ENCODE measurements around the gene TFDP1.

GRCh38 chr13:113638173-113638746 is 53.7 kb downstream of the TFDP1 start:
- TF ChIP-seq CTCF (IDR thresholded peaks at IDR 0.05) (no peak), EP300 (IDR thresholded peaks at IDR 0.05; ENCODE audit: low read depth) (no peak), POLR2AphosphoS5 (IDR thresholded peaks at IDR 0.05) (no peak), POLR2A (IDR thresholded peaks at IDR 0.05) (no peak)

All from transverse colon (tissue), 4 donors.